NCI-H2081 (cell line): ENCODE data around the gene SMARCC2.

Experiments
- DNase-seq, 2 experiments: peaks; one replicate each; lab custom pipeline; 2025; lab: John Stamatoyannopoulos, UW

The SMARCC2 gene

GRCh38 chr12:56189099-56189917 is at the start of gene SMARCC2:
SMARCC2 (minus strand) TSS chr12:56189483; CDS start chr12:56189461, 22 bp downstream.
- DNase-seq, result peak; percentile 84 to 86

- DNase-seq, result no peak
Observed at GRCh38 chr12:56237552-56237951, 48.3 kb upstream of the SMARCC2 start.

- no peak for DNase-seq
Observed at GRCh38 chr12:56236985-56237384, 47.7 kb upstream of the SMARCC2 start.

GRCh38 chr12:56236091-56236490 is 46.8 kb upstream of the SMARCC2 start:
- no peak for DNase-seq

- DNase-seq, result no peak
Observed at GRCh38 chr12:56234746-56235436, 45.6 kb upstream of the SMARCC2 start.

- no peak for DNase-seq
Observed at GRCh38 chr12:56231184-56231582, 41.9 kb upstream of the SMARCC2 start.

GRCh38 chr12:56230432-56231183 is 41.3 kb upstream of the SMARCC2 start:
- no peak for DNase-seq

- no peak for DNase-seq
Observed at GRCh38 chr12:56229916-56230431, 40.7 kb upstream of the SMARCC2 start, which contains the start of gene SLC39A5. SLC39A5 (plus strand) TSS chr12:56230051; CDS start chr12:56231275, 1,224 bp downstream.

- no peak for DNase-seq
Observed at GRCh38 chr12:56229082-56229481, 39.8 kb upstream of the SMARCC2 start.

GRCh38 chr12:56224954-56225353 is 35.7 kb upstream of the SMARCC2 start:
- DNase-seq, result no peak

GRCh38 chr12:56224102-56224701 is 34.9 kb upstream of the SMARCC2 start, which contains the start of gene NABP2:
NABP2 (plus strand) TSS chr12:56224342; CDS start chr12:56224857, 515 bp downstream.
- peak; percentile 97 for DNase-seq

- no peak for DNase-seq
Observed at GRCh38 chr12:56223571-56224101, 34.4 kb upstream of the SMARCC2 start.

- no peak for DNase-seq
Observed at GRCh38 chr12:56222531-56222895, 33.2 kb upstream of the SMARCC2 start.

- DNase-seq, result peak; percentile 94 to 95
Observed at GRCh38 chr12:56221757-56222530, 32.7 kb upstream of the SMARCC2 start, which contains the start of gene RNF41. RNF41 (minus strand) TSS chr12:56221922; CDS start chr12:56214047, 7,875 bp downstream.

GRCh38 chr12:56221232-56221756 is 32.0 kb upstream of the SMARCC2 start:
- DNase-seq, result no peak

GRCh38 chr12:56220611-56221231 is 31.4 kb upstream of the SMARCC2 start:
- DNase-seq, result no peak

GRCh38 chr12:56219840-56220239 is 30.6 kb upstream of the SMARCC2 start:
- DNase-seq, result no peak

GRCh38 chr12:56216461-56216860 is 27.2 kb upstream of the SMARCC2 start:
- DNase-seq, result no peak

GRCh38 chr12:56213878-56214277 is 24.6 kb upstream of the SMARCC2 start:
- DNase-seq, result no peak

GRCh38 chr12:56212361-56212760 is 23.1 kb upstream of the SMARCC2 start:
- DNase-seq, result no peak
